HEK293 (cell line): ENCODE data around the gene STX3.

Experiments
- CTCF ChIA-PET: fragments of 350-600 bp; formaldehyde crosslinking; extraction: SDS; loops from one replicate; lab custom pipeline; 2021; ENCODE audit warnings: antibody characterized with exemption; lab: Yijun Ruan, JAX
- POLR2A ChIA-PET: fragments of 300-600 bp; formaldehyde crosslinking; extraction: SDS; loops from one replicate; lab custom pipeline; 2020; ENCODE audit warnings: antibody characterized with exemption, inconsistent platforms; lab: Yijun Ruan, JAX
- H3K27ac ChIP-seq: fragments of 200-500 bp; sonication (Bioruptor generic); 2 replicates; pipeline ENCODE4 v1.5.1; 2014; ENCODE audit warnings: low read depth, low read length, control low read depth, inconsistent platforms; ENCODE audit errors: extremely low read depth
- H3K36me3 ChIP-seq, 2 experiments: fragments of 200-500 bp in 1 of 2; sonication (Bioruptor generic) in 1 of 2; 1 replicate in 1 of 2; 2 replicates in 1 of 2; pipeline ENCODE4 v1.5.1; 2014 to 2017; ENCODE audit warnings: inconsistent platforms in 2 of 2, low read length in 2 of 2; ENCODE audit not compliant: control insufficient read depth in 2 of 2, insufficient read depth in 1 of 2
- H3K4me1 ChIP-seq: fragments of 200-500 bp; sonication (Bioruptor generic); 2 replicates; pipeline ENCODE4 v1.5.1; 2014; ENCODE audit warnings: mild to moderate bottlenecking, low read length, inconsistent platforms; ENCODE audit not compliant: control insufficient read depth, insufficient read depth
- H3K4me3 ChIP-seq: 2 replicates; pipeline ENCODE4 v1.5.1; 2011; ENCODE audit warnings: low read depth, mild to moderate bottlenecking, control low read depth, low read length, moderate library complexity
- H3K9me3 ChIP-seq: fragments of 200-500 bp; sonication (Bioruptor generic); 2 replicates; pipeline ENCODE4 v1.5.1; 2014; ENCODE audit warnings: low read depth, low read length, inconsistent platforms; ENCODE audit not compliant: control insufficient read depth, insufficient read depth
- FEZF1 ChIP-seq: fragments of 450-650 bp; formaldehyde crosslinking; IDR thresholded peaks from 2 replicates; pipeline ENCODE4 v1.5.1; 2016; ENCODE audit warnings: missing biosample characterization, missing genetic modification characterization
- KLF8 ChIP-seq: fragments of 450-650 bp; formaldehyde crosslinking; IDR thresholded peaks from 2 replicates; pipeline ENCODE4 v1.5.1; 2016; ENCODE audit warnings: missing biosample characterization, missing genetic modification characterization
- MEIS1 ChIP-seq: sonication (generic); formaldehyde crosslinking; IDR thresholded peaks from 2 replicates; pipeline ENCODE4 v1.8.1; 2022; ENCODE audit warnings: missing genetic modification reagents, mild to moderate bottlenecking, borderline replicate concordance
- SETDB1 ChIP-seq: IDR thresholded peaks from one replicate; pipeline ENCODE4 v1.6.1; 2017; ENCODE audit warnings: mild to moderate bottlenecking, low read length, moderate library complexity, mixed read lengths; ENCODE audit not compliant: insufficient read length
- WT1 ChIP-seq: fragments of 450-650 bp; formaldehyde crosslinking; IDR thresholded peaks from 2 replicates; pipeline ENCODE4 v1.5.1; 2016; ENCODE audit warnings: missing biosample characterization, missing genetic modification characterization
- ZBTB17 ChIP-seq: fragments of 450-650 bp; formaldehyde crosslinking; IDR thresholded peaks from 2 replicates; pipeline ENCODE4 v1.5.1; 2016; ENCODE audit warnings: missing biosample characterization, missing genetic modification characterization
- ZNF114 ChIP-seq: fragments of 450-650 bp; formaldehyde crosslinking; IDR thresholded peaks from 2 replicates; pipeline ENCODE4 v1.5.0; 2017; ENCODE audit warnings: missing biosample characterization, missing genetic modification characterization
- ZNF169 ChIP-seq: fragments of 450-650 bp; formaldehyde crosslinking; IDR thresholded peaks from 2 replicates; pipeline ENCODE4 v1.5.1; 2016; ENCODE audit warnings: missing biosample characterization, missing genetic modification characterization
- ZNF404 ChIP-seq: fragments of 450-650 bp; formaldehyde crosslinking; IDR thresholded peaks from 2 replicates; pipeline ENCODE4 v1.5.1; 2017; ENCODE audit warnings: missing biosample characterization, missing genetic modification characterization
- ZNF426 ChIP-seq: fragments of 450-650 bp; formaldehyde crosslinking; IDR thresholded peaks from 2 replicates; pipeline ENCODE4 v1.5.1; 2017; ENCODE audit warnings: missing biosample characterization, missing genetic modification characterization, mild to moderate bottlenecking, inconsistent platforms, moderate library complexity
- ZNF473 ChIP-seq: fragments of 450-650 bp; formaldehyde crosslinking; IDR thresholded peaks from 2 replicates; pipeline ENCODE4 v1.5.1; 2017; ENCODE audit warnings: missing biosample characterization, missing genetic modification characterization
- ZNF548 ChIP-seq: fragments of 450-650 bp; formaldehyde crosslinking; IDR thresholded peaks from 2 replicates; pipeline ENCODE4 v1.5.1; 2016; ENCODE audit warnings: missing biosample characterization, missing genetic modification characterization
- ZNF747 ChIP-seq: fragments of 450-650 bp; formaldehyde crosslinking; IDR thresholded peaks from 2 replicates; pipeline ENCODE4 v1.5.1; 2016; ENCODE audit warnings: missing biosample characterization, missing genetic modification characterization
- ZNF768 ChIP-seq: fragments of 450-650 bp; formaldehyde crosslinking; IDR thresholded peaks from 2 replicates; pipeline ENCODE4 v1.5.1; 2018; ENCODE audit warnings: missing biosample characterization, mild to moderate bottlenecking, missing genetic modification characterization
- TF ChIP-seq, protein P1 (sequence below): fragments of 450-650 bp; formaldehyde crosslinking; IDR thresholded peaks from 2 replicates; pipeline ENCODE4 v1.5.1; 2016; ENCODE audit warnings: missing biosample characterization, missing genetic modification characterization
- TF ChIP-seq, protein P2 (sequence below): fragments of 450-650 bp; formaldehyde crosslinking; IDR thresholded peaks from 2 replicates; pipeline ENCODE4 v1.5.1; 2016; ENCODE audit warnings: missing biosample characterization, missing genetic modification characterization, borderline replicate concordance
- TF ChIP-seq, protein P3 (sequence below): fragments of 450-650 bp; formaldehyde crosslinking; IDR thresholded peaks from 2 replicates; pipeline ENCODE4 v1.5.1; 2017; ENCODE audit warnings: missing biosample characterization, missing genetic modification characterization
- TF ChIP-seq, protein P4 (sequence below): fragments of 450-650 bp; formaldehyde crosslinking; IDR thresholded peaks from 2 replicates; pipeline ENCODE4 v1.5.1; 2017; ENCODE audit warnings: missing biosample characterization, missing genetic modification characterization
- TF ChIP-seq, protein P5 (sequence below): fragments of 450-650 bp; formaldehyde crosslinking; IDR thresholded peaks from 2 replicates; pipeline ENCODE4 v1.5.1; 2016; ENCODE audit warnings: missing biosample characterization, missing genetic modification characterization

Gene STX3

DNA sequence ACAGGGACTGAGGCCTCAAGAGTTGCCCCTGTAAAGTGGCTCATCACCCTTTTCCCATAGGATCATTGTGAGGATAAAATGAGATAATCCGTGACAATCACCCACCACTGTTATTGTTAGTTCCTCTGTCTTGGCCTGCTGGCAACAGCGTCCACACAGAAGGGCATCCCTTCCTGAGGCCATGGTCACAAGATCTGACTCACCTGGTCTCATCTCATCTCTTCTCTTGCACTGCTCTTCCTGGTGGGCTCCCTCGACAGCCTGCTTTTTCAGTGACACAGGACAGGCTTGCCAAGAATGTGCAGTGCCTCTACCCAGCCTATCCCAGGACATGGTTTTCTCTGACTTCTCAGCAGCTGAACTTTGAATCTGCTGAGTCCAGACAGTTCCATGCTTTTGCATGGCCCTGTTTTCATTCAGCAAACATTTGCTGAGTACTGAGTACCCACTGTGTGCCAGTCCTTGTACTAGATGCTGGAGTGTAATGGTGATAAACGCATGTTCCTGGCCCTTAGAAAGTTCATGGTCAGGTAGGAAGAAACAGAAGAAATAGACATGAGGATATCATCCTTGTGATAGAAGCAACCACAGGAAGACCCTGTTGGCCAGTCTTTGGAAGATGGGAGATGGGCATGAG, 3.3 kb downstream of the STX3 start (continued):
- TF ChIP-seq, protein P1, sequence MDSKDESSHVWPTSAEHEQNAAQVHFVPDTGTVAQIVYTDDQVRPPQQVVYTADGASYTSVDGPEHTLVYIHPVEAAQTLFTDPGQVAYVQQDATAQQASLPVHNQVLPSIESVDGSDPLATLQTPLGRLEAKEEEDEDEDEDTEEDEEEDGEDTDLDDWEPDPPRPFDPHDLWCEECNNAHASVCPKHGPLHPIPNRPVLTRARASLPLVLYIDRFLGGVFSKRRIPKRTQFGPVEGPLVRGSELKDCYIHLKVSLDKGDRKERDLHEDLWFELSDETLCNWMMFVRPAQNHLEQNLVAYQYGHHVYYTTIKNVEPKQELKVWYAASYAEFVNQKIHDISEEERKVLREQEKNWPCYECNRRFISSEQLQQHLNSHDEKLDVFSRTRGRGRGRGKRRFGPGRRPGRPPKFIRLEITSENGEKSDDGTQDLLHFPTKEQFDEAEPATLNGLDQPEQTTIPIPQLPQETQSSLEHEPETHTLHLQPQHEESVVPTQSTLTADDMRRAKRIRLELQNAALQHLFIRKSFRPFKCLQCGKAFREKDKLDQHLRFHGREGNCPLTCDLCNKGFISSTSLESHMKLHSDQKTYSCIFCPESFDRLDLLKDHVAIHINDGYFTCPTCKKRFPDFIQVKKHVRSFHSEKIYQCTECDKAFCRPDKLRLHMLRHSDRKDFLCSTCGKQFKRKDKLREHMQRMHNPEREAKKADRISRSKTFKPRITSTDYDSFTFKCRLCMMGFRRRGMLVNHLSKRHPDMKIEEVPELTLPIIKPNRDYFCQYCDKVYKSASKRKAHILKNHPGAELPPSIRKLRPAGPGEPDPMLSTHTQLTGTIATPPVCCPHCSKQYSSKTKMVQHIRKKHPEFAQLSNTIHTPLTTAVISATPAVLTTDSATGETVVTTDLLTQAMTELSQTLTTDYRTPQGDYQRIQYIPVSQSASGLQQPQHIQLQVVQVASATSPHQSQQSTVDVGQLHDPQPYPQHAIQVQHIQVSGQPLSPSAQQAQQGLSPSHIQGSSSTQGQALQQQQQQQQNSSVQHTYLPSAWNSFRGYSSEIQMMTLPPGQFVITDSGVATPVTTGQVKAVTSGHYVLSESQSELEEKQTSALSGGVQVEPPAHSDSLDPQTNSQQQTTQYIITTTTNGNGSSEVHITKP (tag by site-specific recombination) = no peak
- TF ChIP-seq SETDB1 = no peak
- no peak for TF ChIP-seq ZBTB17
- TF ChIP-seq ZNF169 = no peak
- TF ChIP-seq, all 188 proteins: peak for 0

DNA sequence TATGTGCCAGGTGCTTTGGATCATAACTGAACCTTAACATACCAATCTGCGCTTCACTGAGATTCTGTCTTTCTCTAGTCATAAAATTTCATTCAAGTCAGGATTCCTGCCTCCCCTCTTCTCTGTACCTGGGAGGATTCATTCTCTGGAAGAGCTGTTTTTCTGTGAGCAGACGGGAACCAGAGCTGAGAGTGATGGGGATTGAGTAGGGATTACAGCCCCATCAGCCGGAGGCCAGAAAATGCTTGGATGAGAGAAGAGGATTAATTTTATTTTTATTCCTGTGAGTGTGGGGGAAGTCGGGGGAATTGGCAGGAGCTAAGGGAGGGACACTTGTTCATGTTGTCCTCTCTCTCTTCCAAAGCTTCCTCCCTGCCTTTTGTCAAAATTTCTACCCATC, 4.7 kb downstream of the STX3 start:
- no peaks in the 10 kb centered on the region for H3K9me3 ChIP-seq
- POLR2A ChIA-PET = no interaction called here
- H3K4me3 ChIP-seq = no peak overlapping the region
- no peak for TF ChIP-seq ZNF548 (tag by site-specific recombination)
- no peak for TF ChIP-seq MEIS1 (CRISPR knock-in tag)
- TF ChIP-seq, all 188 proteins: peak for 0
- CTCF ChIA-PET = interaction anchor here (1.3 kb wide), 1 partner anchor 45 kb away, joined by 4 read pairs; no protein-coding TSS in a partner anchor
- H3K4me1 ChIP-seq = no peaks in the 10 kb centered on the region
- no peak overlapping the region for H3K27ac ChIP-seq
- H3K36me3 ChIP-seq = peaks cover 0 to 23% of the 10 kb centered on the region in 2 experiments; a peak in 1 of 3 replicates

DNA sequence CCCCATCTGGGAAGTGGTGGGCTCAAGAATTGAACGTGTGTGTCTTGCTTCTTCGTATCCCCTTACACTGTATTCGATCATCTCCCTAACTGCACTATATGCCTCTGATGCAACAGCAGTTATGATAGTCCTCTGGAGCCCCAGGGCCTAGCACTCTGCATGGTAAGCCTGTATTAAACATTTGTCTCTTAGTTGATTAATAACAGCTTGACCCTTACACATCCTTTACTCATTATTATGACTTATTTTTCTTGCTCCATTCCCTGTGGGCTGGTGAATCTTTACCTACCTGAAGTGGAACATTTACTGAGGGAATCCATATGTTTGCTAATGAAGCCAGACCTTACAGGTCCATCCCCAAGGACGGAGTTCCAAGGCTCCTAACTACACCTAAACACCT, 5.6 kb downstream of the STX3 start:
- CTCF ChIA-PET = no interaction called here
- Histone ChIP-seq H3K27ac (no peak overlapping the region), H3K36me3 (peaks cover 0 to 23% of the 10 kb centered on the region in 2 experiments; a peak in 1 of 3 replicates), H3K4me1 (no peaks in the 10 kb centered on the region)
- POLR2A ChIA-PET = no interaction called here
- TF ChIP-seq ZNF426 (tag by site-specific recombination) (no peak), ZNF747 (tag by site-specific recombination) (no peak)
- TF ChIP-seq, all 188 proteins: peak for 0
- Histone ChIP-seq H3K9me3 (no peaks in the 10 kb centered on the region), H3K4me3 (no peak overlapping the region)

DNA sequence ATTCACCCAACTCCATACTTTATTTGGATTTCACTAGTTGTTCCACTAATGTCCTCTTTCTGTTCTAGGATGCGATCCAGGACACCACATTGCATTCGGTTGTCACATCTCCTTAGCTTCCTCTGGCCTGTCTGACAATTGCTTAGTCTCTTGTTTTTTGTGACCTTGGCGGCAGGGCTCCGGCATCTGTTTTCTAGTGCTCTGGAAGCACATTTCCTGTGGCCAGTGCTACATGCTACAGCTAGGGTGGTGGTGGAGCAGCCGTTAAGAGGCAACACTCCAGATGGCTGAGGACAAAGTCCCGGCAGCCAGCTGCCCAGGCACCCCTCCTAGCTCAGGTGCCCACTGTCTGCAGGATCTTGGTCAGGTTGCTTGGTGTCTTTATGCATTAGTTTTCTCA, 6.8 kb downstream of the STX3 start:
- no peaks in the 10 kb centered on the region for H3K4me1 ChIP-seq
- H3K27ac ChIP-seq = no peak overlapping the region
- ChIA-PET CTCF (no interaction called here), POLR2A (no interaction called here)
- peaks cover 0 to 23% of the 10 kb centered on the region in 2 experiments; a peak in 1 of 3 replicates for H3K36me3 ChIP-seq
- H3K4me3 ChIP-seq = no peak overlapping the region
- H3K9me3 ChIP-seq = no peaks in the 10 kb centered on the region
- TF ChIP-seq, protein P2, sequence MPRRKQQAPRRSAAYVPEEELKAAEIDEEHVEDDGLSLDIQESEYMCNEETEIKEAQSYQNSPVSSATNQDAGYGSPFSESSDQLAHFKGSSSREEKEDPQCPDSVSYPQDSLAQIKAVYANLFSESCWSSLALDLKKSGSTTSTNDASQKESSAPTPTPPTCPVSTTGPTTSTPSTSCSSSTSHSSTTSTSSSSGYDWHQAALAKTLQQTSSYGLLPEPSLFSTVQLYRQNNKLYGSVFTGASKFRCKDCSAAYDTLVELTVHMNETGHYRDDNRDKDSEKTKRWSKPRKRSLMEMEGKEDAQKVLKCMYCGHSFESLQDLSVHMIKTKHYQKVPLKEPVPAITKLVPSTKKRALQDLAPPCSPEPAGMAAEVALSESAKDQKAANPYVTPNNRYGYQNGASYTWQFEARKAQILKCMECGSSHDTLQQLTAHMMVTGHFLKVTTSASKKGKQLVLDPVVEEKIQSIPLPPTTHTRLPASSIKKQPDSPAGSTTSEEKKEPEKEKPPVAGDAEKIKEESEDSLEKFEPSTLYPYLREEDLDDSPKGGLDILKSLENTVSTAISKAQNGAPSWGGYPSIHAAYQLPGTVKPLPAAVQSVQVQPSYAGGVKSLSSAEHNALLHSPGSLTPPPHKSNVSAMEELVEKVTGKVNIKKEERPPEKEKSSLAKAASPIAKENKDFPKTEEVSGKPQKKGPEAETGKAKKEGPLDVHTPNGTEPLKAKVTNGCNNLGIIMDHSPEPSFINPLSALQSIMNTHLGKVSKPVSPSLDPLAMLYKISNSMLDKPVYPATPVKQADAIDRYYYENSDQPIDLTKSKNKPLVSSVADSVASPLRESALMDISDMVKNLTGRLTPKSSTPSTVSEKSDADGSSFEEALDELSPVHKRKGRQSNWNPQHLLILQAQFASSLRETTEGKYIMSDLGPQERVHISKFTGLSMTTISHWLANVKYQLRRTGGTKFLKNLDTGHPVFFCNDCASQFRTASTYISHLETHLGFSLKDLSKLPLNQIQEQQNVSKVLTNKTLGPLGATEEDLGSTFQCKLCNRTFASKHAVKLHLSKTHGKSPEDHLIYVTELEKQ (tag by site-specific recombination) = no peak
- TF ChIP-seq, protein P3, sequence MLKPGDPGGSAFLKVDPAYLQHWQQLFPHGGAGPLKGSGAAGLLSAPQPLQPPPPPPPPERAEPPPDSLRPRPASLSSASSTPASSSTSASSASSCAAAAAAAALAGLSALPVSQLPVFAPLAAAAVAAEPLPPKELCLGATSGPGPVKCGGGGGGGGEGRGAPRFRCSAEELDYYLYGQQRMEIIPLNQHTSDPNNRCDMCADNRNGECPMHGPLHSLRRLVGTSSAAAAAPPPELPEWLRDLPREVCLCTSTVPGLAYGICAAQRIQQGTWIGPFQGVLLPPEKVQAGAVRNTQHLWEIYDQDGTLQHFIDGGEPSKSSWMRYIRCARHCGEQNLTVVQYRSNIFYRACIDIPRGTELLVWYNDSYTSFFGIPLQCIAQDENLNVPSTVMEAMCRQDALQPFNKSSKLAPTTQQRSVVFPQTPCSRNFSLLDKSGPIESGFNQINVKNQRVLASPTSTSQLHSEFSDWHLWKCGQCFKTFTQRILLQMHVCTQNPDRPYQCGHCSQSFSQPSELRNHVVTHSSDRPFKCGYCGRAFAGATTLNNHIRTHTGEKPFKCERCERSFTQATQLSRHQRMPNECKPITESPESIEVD (tag by site-specific recombination) = no peak
- TF ChIP-seq ZNF114 (tag by site-specific recombination) (no peak), KLF8 (no peak), WT1 (tag by site-specific recombination) (no peak), ZNF404 (no peak), ZNF473 (tag by site-specific recombination) (no peak), FEZF1 (tag by site-specific recombination) (no peak), ZNF768 (tag by site-specific recombination) (no peak)
- TF ChIP-seq, protein P4, sequence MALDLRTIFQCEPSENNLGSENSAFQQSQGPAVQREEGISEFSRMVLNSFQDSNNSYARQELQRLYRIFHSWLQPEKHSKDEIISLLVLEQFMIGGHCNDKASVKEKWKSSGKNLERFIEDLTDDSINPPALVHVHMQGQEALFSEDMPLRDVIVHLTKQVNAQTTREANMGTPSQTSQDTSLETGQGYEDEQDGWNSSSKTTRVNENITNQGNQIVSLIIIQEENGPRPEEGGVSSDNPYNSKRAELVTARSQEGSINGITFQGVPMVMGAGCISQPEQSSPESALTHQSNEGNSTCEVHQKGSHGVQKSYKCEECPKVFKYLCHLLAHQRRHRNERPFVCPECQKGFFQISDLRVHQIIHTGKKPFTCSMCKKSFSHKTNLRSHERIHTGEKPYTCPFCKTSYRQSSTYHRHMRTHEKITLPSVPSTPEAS (tag by site-specific recombination) = no peak
- TF ChIP-seq, protein P5, sequence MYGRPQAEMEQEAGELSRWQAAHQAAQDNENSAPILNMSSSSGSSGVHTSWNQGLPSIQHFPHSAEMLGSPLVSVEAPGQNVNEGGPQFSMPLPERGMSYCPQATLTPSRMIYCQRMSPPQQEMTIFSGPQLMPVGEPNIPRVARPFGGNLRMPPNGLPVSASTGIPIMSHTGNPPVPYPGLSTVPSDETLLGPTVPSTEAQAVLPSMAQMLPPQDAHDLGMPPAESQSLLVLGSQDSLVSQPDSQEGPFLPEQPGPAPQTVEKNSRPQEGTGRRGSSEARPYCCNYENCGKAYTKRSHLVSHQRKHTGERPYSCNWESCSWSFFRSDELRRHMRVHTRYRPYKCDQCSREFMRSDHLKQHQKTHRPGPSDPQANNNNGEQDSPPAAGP = no peak
